Hepatic stellate cell (primary cell): Measurements from ENCODE around the gene PRRT4.

Experiments used
- DNase-seq: peaks from one replicate; pipeline ENCODE4 v3.0.0; 2011; ENCODE audit warnings: low spot score

The PRRT4 gene

GRCh38 chr7:128394904-128395496 is 33.5 kb upstream of the PRRT4 start:
- no peak for DNase-seq

GRCh38 chr7:128393526-128394330 is 32.2 kb upstream of the PRRT4 start:
- DNase-seq: no peak

- no peak for DNase-seq
Measured at GRCh38 chr7:128392446-128393327, 31.2 kb upstream of the PRRT4 start.

GRCh38 chr7:128391805-128392204 is 30.3 kb upstream of the PRRT4 start:
- no peak for DNase-seq

- DNase-seq: no peak
Measured at GRCh38 chr7:128390871-128391565, 29.5 kb upstream of the PRRT4 start.

GRCh38 chr7:128389618-128390329 is 28.3 kb upstream of the PRRT4 start:
- DNase-seq: no peak

GRCh38 chr7:128389085-128389617 is 27.7 kb upstream of the PRRT4 start:
- DNase-seq: no peak

- no peak for DNase-seq
Measured at GRCh38 chr7:128388145-128388485, 26.6 kb upstream of the PRRT4 start.

- peak; percentile 97 for DNase-seq
Measured at GRCh38 chr7:128387216-128388144, 26.0 kb upstream of the PRRT4 start.

GRCh38 chr7:128385988-128386925 is 24.8 kb upstream of the PRRT4 start:
- DNase-seq: no peak

GRCh38 chr7:128384726-128385125 is 23.2 kb upstream of the PRRT4 start:
- no peak for DNase-seq

GRCh38 chr7:128383776-128384175 is 22.3 kb upstream of the PRRT4 start:
- DNase-seq: no peak

GRCh38 chr7:128381161-128381821 is 19.8 kb upstream of the PRRT4 start:
- DNase-seq: no peak

GRCh38 chr7:128380483-128381106 is 19.1 kb upstream of the PRRT4 start:
- no peak for DNase-seq

GRCh38 chr7:128379900-128380479 is 18.5 kb upstream of the PRRT4 start:
- no peak for DNase-seq

GRCh38 chr7:128378637-128379036 is 17.1 kb upstream of the PRRT4 start:
- no peak for DNase-seq

GRCh38 chr7:128376077-128376476 is 14.6 kb upstream of the PRRT4 start:
- no peak for DNase-seq

- DNase-seq: no peak
Measured at GRCh38 chr7:128374041-128374440, 12.6 kb upstream of the PRRT4 start.
